ENCODE measurements around the gene CDCA7L.
"Not testable (repeated sequence)": the region's sequence is repeated elsewhere in the genome, so short reads cannot be mapped to it uniquely, and the experiment has no call there.

Gene CDCA7L

DNA sequence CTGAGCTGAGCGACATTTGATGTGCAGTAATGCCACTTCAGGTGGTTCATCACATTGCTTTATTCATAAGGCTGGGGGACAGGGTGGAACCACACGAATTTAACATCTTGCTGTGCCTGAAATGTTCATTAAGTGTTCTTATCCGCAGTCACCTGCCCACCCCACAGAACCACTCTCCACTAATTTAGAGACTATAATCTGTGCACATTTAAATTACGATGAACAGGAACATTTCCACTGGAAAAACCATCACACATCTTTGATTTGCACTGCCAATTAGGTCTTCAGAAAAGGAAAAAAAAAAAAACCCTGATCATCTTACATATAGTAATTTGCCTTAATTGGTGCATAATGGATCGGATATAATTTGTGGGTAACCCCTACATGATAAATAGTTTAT, 2.3 kb downstream of the CDCA7L start:
- no peak for DNase-seq

- no peak for DNase-seq
Observed at GRCh38 chr7:21942955-21943354, 2.7 kb downstream of the CDCA7L start.

GRCh38 chr7:21941611-21942141, 4.0 kb downstream of the CDCA7L start:
- no peak for DNase-seq

- DNase-seq, result no peak
Observed at GRCh38 chr7:21939858-21940372, 5.8 kb downstream of the CDCA7L start.

GRCh38 chr7:21939136-21939857, 6.4 kb downstream of the CDCA7L start:
- no peak for DNase-seq

DNA sequence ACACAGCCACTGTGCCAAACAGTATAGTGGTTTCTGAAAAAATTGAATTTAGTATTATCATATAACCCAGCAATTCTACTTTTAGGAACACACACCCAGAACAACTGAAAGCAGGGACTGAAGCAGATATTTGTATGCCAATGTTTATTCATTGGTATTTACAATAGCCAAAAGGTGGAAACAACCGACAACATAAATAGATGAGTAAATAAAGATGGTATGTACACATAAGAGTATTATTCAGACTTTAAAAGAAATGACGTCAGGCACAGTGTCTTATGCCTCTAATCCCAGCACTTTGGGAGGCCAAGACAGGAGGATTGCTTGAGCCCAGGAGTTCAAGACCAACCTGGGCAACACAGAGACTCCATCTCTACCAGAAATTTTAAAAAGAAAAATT, 7.2 kb downstream of the CDCA7L start:
- DNase-seq, result no peak

GRCh38 chr7:21934808-21935207, 10.9 kb downstream of the CDCA7L start:
- DNase-seq, result no peak

- DNase-seq, result not testable (repeated sequence)
Observed at GRCh38 chr7:21933293-21933692, 12.4 kb downstream of the CDCA7L start.

DNA sequence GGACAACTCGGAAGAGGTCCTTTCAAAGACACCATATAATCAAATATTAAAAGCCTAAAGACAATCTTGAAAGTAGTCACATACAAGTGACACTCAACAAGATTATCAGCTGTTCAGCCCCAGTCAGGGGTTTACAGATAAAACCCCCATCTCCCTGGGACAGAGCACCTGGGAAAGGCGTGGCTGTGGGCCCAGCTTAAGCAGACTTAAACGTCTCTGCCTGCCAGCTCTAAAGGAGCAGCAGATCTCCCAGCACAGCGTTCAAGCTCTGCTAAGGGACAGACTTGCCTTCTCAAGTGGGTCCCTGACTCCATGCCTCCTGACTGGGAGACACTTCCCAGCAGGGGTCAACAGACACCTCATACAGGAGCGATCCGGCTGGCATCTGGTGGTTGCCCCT, 18.0 kb downstream of the CDCA7L start:
- DNase-seq, result no peak

DNA sequence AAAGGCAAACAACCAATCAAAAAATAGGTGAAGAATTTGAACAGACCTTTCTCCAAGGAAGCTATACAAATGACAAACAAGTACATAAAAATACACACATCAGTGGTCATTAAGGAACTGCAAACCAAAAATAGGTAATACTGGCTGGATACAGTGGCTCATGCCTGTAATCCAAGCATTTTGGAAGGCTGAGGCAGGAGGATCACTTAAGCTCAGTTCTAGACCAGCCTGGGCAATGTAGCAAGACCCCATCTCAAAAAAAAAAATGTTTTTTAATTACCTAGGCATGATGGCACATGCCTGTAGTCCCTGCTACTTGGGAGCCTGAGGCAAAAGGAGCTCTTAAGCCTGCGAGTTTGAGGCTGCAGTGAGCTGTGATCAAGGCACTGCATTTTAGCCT, 19.3 kb downstream of the CDCA7L start:
- no peak for DNase-seq

- DNase-seq, result no peak
Observed at GRCh38 chr7:21923658-21924057, 22.0 kb downstream of the CDCA7L start.

DNA sequence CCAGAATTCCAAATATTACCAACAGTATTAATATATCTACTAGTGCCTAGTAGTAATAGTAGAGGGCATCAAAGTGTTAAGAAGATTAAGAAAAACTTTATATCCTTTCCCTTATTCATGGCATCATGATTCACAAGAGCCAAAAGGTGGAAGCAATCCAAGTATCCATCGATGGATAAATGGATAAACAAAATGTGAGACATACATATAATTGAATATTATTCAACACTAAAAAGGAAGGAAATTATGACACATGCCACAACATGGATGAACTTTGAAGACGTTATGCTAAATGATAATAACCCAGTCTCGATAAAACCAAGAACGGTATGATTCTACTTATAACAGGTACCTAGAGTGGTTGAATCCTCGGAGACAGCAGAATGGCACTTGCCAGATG, 23.1 kb downstream of the CDCA7L start:
- no peak for DNase-seq

- DNase-seq, result no peak
Observed at GRCh38 chr7:21920936-21921335, 24.8 kb downstream of the CDCA7L start.

- DNase-seq, result no peak
Observed at GRCh38 chr7:21918216-21918615, 27.5 kb downstream of the CDCA7L start.

DNA sequence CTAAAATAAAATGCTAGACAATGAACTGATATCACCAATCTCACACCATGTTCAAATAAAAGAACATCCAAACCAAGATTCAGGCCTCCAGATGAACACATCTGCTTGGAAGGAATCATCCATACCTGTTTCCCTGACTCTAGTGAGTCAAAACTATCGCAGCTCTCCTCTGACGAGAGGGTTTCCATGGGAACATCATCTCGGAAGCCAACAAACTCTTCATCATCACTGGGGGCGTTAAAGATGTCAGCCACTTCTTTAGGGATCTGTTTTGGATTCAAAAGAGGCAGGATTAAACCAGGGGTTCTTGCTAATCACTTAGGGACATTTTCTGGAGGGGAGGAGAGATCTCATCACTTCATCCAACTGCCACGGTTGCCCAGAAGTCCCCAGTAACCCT, 29.1 kb downstream of the CDCA7L start:
- no peak for DNase-seq

- no peak for DNase-seq
Observed at GRCh38 chr7:21916176-21916575, 29.5 kb downstream of the CDCA7L start.

DNA sequence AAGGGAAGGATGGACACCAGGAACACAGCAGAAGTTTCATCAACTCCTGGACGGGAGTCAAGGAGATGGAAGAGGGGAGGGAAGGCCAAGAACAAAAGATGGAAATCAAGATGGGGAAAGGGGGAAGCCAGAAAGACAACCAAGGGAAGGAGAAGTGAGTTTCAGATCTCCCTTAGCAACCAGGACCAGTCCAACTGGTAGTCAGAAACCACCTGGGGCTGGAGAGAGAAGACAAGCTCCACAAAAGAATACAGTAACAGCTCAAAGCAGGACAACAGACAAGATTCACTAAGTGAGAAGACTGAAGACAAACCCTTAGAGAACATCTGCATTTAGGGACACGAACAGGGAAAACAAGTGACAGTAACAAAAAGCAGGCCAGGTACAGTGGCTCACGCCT, 30.6 kb downstream of the CDCA7L start:
- no peak for DNase-seq

GRCh38 chr7:21914671-21915070, 31.0 kb downstream of the CDCA7L start:
- DNase-seq, result no peak

- DNase-seq, result no peak
Observed at GRCh38 chr7:21912931-21913780, 32.5 kb downstream of the CDCA7L start.

- no peak for DNase-seq
Observed at GRCh38 chr7:21912305-21912704, 33.4 kb downstream of the CDCA7L start.

DNA sequence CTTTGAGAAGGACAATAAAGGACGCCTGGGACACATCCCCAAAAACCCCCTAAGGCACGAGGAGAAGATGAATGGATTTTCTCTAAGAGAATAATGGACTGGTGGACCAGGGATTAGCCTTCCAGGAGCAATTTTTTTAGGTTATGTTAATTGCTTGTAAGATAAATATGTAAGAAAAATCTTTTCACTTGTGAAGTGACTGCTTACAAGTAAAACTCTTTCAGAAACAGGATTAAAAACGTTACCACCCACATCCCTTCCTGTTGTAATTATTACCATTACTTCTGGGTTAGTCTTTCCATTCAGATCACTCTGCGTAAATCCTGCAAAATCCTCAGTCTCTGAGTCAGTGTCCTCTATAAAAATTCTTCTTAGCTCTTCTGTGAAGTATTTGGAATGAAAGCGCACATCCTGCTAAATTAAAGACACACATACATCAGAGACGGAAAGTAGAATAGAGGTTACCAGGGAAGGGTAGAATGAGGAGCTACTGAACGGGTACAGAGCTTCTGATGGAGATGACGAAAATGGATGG, 34.3 kb downstream of the CDCA7L start:
- no peak for DNase-seq

DNA sequence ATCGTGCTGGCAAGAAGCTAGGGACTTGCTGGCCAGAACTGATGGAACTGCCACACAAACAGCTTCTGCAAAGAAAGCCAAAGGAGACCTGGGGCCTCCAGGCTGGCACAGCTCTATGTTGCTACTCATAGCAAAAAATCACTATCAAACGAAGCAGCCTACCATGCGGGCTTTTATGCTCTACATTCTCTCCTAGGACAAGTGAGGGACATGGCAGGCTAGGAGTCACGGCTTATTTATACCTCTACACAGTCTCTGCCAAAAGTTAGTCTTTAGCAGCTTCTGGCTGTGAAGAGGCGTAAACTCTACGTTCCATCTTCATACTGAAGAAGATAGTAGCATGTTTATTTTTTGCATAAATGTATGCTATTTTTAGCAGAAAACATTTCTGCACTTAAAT, 35.4 kb downstream of the CDCA7L start:
- no peak for DNase-seq

DNA sequence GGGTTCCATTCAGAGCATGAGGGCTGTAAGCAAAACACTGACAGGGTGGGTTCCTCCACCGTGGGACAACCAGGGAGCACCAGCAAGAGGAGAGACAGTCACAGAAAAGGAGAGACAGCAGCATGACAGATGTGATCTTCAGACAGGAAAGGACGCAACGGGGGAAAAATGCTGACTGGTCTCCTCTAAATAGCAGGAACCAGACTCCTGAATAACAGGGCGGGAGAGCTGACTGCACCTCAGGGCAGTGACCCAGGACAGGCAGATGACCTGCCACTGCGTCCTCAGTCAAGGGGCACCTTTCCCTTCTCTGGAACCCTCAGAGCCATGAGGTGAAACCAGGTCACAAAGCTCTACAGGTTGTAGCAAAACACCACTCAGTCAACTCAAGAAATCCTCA, 37.0 kb downstream of the CDCA7L start:
- DNase-seq, result no peak

Measured in SIG-M5 (cell line).